ENCODE results near the gene CEP250.
"Not testable (repeated sequence)": the region's sequence is repeated elsewhere in the genome, so short reads cannot be mapped to it uniquely, and the experiment has no call there.

Gene CEP250

DNA sequence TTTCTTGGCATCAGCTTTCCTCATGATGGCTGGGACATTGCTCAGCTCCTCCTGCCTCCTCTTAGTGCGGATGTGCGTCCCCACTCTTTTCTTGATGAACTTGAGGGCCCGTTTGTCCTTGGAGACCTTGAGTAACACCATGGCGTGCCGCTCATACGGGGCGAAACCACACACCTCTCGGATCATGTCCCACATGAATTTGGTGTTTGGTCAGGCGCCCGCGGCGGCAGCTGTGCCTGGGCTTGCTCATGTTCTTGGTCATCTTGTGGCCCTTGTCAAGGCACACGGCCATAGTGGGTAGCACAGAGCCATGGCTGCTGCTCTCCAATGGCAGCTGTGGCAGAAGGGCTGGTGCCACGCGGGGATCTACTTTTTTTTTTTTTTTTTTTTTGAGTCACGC is 89.0 kb downstream of the CEP250 start:
- no peak overlapping the region for H3K27ac ChIP-seq (ENCODE audit: low read length)
- H3K4me1 ChIP-seq (ENCODE audit: control insufficient read depth, insufficient read depth, low read length): peaks cover 4% of the 10 kb centered on the region; the same call in 1 of the 2 replicates
- H3K27me3 ChIP-seq (ENCODE audit: control insufficient read depth, insufficient read depth, low read length): no peaks in the 10 kb centered on the region
- H3K36me3 ChIP-seq (ENCODE audit: control insufficient read depth, insufficient read depth, low read length): peaks cover 19% of the 10 kb centered on the region
- H3K9me3 ChIP-seq (ENCODE audit: control insufficient read depth, insufficient read depth, low read length): no peaks in the 10 kb centered on the region
- no CpG with 5 or more reads among the region's 16 CpGs for WGBS (ENCODE audit: insufficient coverage, insufficient read length)
- no peak for DNase-seq (ENCODE audit: low read depth, low spot score)
- no peak overlapping the region for H3K4me3 ChIP-seq (ENCODE audit: low read length)

DNA sequence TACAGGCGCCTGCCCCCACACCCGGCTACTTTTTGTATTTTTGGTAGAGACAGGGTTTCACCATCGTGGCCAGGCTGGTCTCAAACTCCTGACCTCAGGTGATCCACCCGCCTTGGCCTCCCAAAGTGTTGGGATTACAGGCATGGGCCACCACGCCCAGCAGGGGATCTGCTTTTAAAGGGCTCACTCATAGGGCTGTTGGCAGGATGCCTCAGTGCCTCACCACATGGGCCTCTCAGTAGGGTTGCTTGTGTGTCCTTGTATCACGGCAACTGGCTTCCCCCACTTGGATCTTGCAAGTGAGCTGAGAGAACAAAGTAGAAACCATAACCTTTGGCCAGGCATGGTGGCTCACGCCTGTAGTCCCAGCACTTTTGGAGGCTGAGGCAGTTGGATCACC is 89.5 kb downstream of the CEP250 start:
- peaks cover 21% of the 10 kb centered on the region for H3K36me3 ChIP-seq (ENCODE audit: control insufficient read depth, insufficient read depth, low read length)

DNA sequence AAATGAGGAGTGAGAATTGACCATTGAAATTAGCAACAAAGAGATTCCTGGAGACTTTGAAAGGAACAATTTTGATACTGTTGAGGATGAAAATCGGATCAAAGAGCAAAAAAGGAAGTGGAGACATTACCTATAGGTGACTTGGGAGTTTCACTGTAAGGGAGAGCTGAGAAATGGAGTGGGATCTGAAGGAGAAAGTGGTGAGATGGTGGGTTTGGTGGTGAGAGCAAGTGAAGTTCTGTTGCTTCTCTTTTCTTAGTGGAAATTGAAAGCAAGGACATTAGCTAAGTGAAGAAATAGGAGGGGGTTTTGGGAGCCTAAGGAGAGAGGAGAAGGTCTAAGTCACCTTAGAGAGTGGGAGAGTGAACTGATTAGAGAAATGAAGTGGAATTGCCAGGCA is 90.7 kb downstream of the CEP250 start:
- Histone ChIP-seq H3K9me3 (ENCODE audit: control insufficient read depth, insufficient read depth, low read length) (no peaks in the 10 kb centered on the region), H3K4me1 (ENCODE audit: control insufficient read depth, insufficient read depth, low read length) (peaks cover 4% of the 10 kb centered on the region; the same call in 1 of the 2 replicates), H3K27me3 (ENCODE audit: control insufficient read depth, insufficient read depth, low read length) (no peaks in the 10 kb centered on the region), H3K27ac (ENCODE audit: low read length) (no peak overlapping the region), H3K36me3 (ENCODE audit: control insufficient read depth, insufficient read depth, low read length) (peaks cover 21% of the 10 kb centered on the region), H3K4me3 (ENCODE audit: low read length) (no peak overlapping the region)
- no peak for DNase-seq (ENCODE audit: low read depth, low spot score)
- no CpG with 5 or more reads among the region's 1 CpG for WGBS (ENCODE audit: insufficient coverage, insufficient read length)

More for the DNA sequence above, 89.5 kb downstream of the CEP250 start:
- not testable (repeated sequence) for H3K4me1 ChIP-seq (ENCODE audit: control insufficient read depth, insufficient read depth, low read length); H3K27ac ChIP-seq (ENCODE audit: low read length); H3K27me3 ChIP-seq (ENCODE audit: control insufficient read depth, insufficient read depth, low read length); DNase-seq (ENCODE audit: low read depth, low spot score); H3K4me3 ChIP-seq (ENCODE audit: low read length); H3K9me3 ChIP-seq (ENCODE audit: control insufficient read depth, insufficient read depth, low read length)
- WGBS (ENCODE audit: insufficient coverage, insufficient read length): no CpG with 5 or more reads among the region's 7 CpGs

DNA sequence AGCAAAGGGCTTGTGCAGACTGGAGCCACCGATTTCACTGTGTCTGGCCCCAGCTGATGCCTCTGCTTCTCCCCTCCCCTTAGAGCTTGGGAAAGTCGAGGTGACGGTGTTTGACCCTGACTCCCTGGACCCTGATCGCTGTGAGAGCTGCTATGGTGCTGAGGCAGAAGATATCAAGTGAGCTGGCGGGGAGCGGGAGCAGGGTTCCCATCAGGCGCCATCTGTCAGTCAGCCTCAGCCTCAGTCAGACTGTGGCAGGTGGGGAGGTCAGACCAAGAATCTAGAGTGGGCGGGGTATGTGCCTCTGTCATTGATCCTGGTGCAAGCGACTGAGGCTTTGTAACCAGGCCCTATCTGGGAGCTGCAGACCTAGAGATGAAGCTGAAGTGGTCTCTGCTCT is 91.9 kb downstream of the CEP250 start:
- Histone ChIP-seq H3K4me3 (ENCODE audit: low read length) (no peak overlapping the region), H3K4me1 (ENCODE audit: control insufficient read depth, insufficient read depth, low read length) (peaks cover 4% of the 10 kb centered on the region; the same call in 1 of the 2 replicates), H3K36me3 (ENCODE audit: control insufficient read depth, insufficient read depth, low read length) (peaks cover 29% of the 10 kb centered on the region), H3K27me3 (ENCODE audit: control insufficient read depth, insufficient read depth, low read length) (no peaks in the 10 kb centered on the region; the same call in 1 of the 2 replicates), H3K27ac (ENCODE audit: low read length) (no peak overlapping the region), H3K9me3 (ENCODE audit: control insufficient read depth, insufficient read depth, low read length) (no peaks in the 10 kb centered on the region)
- no peak for DNase-seq (ENCODE audit: low read depth, low spot score)
- no CpG with 5 or more reads among the region's 9 CpGs for WGBS (ENCODE audit: insufficient coverage, insufficient read length)

DNA sequence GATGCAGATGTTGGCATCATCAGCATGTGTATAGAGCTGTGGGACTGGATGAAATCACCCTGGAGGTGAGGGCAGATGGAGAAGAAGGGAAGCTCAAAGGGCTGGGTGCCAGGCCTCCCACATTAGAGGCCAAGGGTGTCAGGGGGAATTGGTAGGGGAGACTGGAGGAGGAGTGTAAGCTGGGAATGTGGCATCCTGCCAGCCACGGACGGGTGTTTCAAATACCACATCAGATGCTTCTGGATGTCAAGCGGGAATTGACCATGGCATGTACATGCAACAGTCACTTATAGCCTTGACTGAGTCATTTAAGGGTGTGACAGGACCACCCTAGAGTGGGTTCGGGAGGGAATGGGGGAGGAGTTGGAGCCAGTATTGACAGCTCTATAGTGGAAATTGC is 96.1 kb downstream of the CEP250 start:
- no peak overlapping the region for H3K4me3 ChIP-seq (ENCODE audit: low read length)
- WGBS (ENCODE audit: insufficient coverage, insufficient read length): no CpG with 5 or more reads among the region's 4 CpGs
- H3K27me3 ChIP-seq (ENCODE audit: control insufficient read depth, insufficient read depth, low read length): no peaks in the 10 kb centered on the region; the same call in 1 of the 2 replicates
- no peak for DNase-seq (ENCODE audit: low read depth, low spot score)
- no peaks in the 10 kb centered on the region for H3K9me3 ChIP-seq (ENCODE audit: control insufficient read depth, insufficient read depth, low read length)
- peaks cover 36% of the 10 kb centered on the region for H3K36me3 ChIP-seq (ENCODE audit: control insufficient read depth, insufficient read depth, low read length)
- H3K4me1 ChIP-seq (ENCODE audit: control insufficient read depth, insufficient read depth, low read length): no peaks in the 10 kb centered on the region
- H3K27ac ChIP-seq (ENCODE audit: low read length): no peak overlapping the region

DNA sequence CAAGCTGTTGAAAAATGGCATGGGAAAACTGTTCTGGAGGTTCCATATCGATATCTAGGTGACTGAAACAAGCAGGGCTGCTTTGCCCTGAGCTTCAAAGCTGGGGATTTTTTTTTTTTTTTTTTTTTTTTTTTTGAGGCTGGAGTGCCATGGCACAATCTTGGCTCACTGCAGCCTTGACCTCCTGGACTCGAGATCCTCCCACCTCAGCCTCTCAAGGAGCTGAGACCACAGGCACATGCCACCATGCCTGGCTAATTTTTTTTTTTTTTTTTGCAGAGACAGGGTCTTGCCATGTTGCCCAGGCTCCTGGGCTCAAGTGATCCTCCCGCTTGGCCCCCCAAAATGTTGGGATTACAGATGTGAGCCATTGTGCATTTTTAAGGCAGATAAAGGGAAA is 97.5 kb downstream of the CEP250 start:
- Histone ChIP-seq H3K36me3 (ENCODE audit: control insufficient read depth, insufficient read depth, low read length) (peaks cover 36% of the 10 kb centered on the region), H3K4me1 (ENCODE audit: control insufficient read depth, insufficient read depth, low read length) (no peaks in the 10 kb centered on the region), H3K9me3 (ENCODE audit: control insufficient read depth, insufficient read depth, low read length) (no peaks in the 10 kb centered on the region), H3K27me3 (ENCODE audit: control insufficient read depth, insufficient read depth, low read length) (no peaks in the 10 kb centered on the region; the same call in 1 of the 2 replicates), H3K27ac (ENCODE audit: low read length) (no peak overlapping the region), H3K4me3 (ENCODE audit: low read length) (no peak overlapping the region)
- no peak for DNase-seq (ENCODE audit: low read depth, low spot score)
- no CpG with 5 or more reads among the region's 3 CpGs for WGBS (ENCODE audit: insufficient coverage, insufficient read length)

DNA sequence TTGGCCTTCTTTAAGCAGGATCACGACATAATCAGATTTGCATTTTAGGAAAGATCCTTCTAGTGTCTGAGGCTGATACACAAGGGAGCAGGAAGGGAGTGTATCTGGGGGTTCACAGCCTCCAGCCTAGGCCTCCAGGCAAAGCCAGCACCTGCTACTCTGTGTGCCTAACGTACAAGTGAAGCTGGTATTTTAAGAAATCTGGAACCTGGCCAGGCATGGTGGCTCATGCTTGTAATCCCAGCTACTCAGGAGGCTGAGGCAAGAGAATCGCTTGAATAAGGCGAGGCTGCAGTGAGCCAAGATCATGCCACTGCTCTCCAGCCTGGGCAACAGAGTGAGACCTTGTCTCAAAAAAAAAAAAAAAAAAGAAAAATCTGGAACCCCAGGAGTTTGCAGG is 100.1 kb downstream of the CEP250 start:
- WGBS (ENCODE audit: insufficient coverage, insufficient read length): no CpG with 5 or more reads among the region's 4 CpGs
- H3K4me3 ChIP-seq (ENCODE audit: low read length); DNase-seq (ENCODE audit: low read depth, low spot score); H3K4me1 ChIP-seq (ENCODE audit: control insufficient read depth, insufficient read depth, low read length); H3K9me3 ChIP-seq (ENCODE audit: control insufficient read depth, insufficient read depth, low read length); H3K27ac ChIP-seq (ENCODE audit: low read length); H3K27me3 ChIP-seq (ENCODE audit: control insufficient read depth, insufficient read depth, low read length): not testable (repeated sequence)
- H3K36me3 ChIP-seq (ENCODE audit: control insufficient read depth, insufficient read depth, low read length): peaks cover 23% of the 10 kb centered on the region

DNA sequence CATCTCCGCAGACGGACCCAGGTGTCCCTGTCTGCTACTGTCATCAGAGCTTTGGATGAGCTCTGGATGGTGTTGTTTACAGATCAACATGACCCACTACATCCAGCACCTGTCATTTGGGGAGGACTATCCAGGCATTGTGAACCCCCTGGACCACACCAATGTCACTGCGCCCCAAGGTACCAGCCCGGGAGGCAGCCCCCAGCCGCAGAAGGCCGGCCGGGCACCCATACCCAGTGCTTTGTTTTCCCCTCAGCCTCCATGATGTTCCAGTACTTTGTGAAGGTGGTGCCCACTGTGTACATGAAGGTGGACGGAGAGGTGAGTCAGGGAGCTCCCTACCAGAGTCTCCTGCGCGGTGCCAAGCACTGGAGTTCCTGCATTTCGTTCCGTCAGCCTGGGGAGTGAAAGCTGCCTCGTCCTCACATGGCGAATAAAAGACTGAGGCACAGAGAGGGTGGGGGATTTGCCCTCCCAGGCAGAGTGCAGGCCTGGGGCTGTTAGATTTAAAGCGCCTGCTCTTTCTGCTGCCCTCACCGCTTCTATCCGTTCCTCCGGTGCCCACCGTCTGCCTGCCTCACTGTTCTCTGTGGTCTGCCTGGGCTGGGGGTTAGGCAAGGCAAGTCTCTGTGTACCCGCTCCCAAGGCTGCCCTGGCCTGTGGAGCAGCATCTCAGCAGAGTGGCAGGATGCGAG is 100.7 kb downstream of the CEP250 start:
- Histone ChIP-seq H3K36me3 (ENCODE audit: control insufficient read depth, insufficient read depth, low read length) (peaks cover 23% of the 10 kb centered on the region), H3K27ac (ENCODE audit: low read length) (no peak overlapping the region), H3K9me3 (ENCODE audit: control insufficient read depth, insufficient read depth, low read length) (no peaks in the 10 kb centered on the region), H3K4me1 (ENCODE audit: control insufficient read depth, insufficient read depth, low read length) (0 out of 2 replicates have a peak, but pooled peaks cover 2% of the 10 kb centered on the region), H3K4me3 (ENCODE audit: low read length) (no peak overlapping the region), H3K27me3 (ENCODE audit: control insufficient read depth, insufficient read depth, low read length) (no peaks in the 10 kb centered on the region; the same call in 1 of the 2 replicates)
- DNase-seq (ENCODE audit: low read depth, low spot score): no peak
- WGBS (ENCODE audit: insufficient coverage, insufficient read length): no CpG with 5 or more reads among the region's 21 CpGs

DNA sequence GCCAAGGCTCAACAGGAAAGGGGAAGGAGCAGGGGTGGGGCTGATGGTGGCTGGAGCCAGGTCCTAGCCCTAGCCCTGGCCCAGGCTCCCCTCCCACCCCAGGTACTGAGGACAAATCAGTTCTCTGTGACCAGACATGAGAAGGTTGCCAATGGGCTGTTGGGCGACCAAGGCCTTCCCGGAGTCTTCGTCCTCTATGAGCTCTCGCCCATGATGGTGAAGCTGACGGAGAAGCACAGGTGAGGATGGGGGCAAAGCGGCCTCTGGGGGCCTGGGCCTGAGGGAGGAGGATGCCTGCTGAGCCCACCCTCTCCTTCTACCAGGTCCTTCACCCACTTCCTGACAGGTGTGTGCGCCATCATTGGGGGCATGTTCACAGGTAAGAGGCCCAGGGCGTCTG is 101.5 kb downstream of the CEP250 start:
- no peaks in the 10 kb centered on the region for H3K9me3 ChIP-seq (ENCODE audit: control insufficient read depth, insufficient read depth, low read length)
- DNase-seq (ENCODE audit: low read depth, low spot score): no peak
- 0 out of 2 replicates have a peak, but pooled peaks cover 2% of the 10 kb centered on the region for H3K4me1 ChIP-seq (ENCODE audit: control insufficient read depth, insufficient read depth, low read length)
- H3K36me3 ChIP-seq (ENCODE audit: control insufficient read depth, insufficient read depth, low read length): peaks cover 17% of the 10 kb centered on the region
- H3K27me3 ChIP-seq (ENCODE audit: control insufficient read depth, insufficient read depth, low read length): no peaks in the 10 kb centered on the region
- H3K27ac ChIP-seq (ENCODE audit: low read length): no peak overlapping the region
- no CpG with 5 or more reads among the region's 8 CpGs for WGBS (ENCODE audit: insufficient coverage, insufficient read length)
- H3K4me3 ChIP-seq (ENCODE audit: low read length): no peak overlapping the region

DNA sequence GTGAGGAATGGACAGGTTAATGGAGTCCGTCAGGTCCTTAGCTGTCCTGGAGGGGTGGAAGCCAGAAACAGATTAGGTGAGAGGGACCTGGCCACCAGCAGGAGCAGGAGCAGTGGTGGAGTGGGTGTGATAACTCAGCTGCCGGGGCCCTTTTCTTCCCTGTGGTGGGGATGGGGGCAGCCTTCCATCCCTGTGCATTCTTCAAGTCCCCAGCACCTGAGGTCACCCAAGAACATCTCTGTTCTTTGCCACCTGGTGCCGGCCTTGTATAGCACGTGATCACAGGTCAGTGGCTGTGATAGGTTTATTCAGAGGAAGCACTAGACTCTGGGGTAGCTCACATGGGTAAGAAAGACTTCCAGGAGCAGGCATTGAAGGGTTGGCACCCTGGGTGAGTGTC is 103.1 kb downstream of the CEP250 start:
- no peaks in the 10 kb centered on the region for H3K9me3 ChIP-seq (ENCODE audit: control insufficient read depth, insufficient read depth, low read length)
- no CpG with 5 or more reads among the region's 4 CpGs for WGBS (ENCODE audit: insufficient coverage, insufficient read length)
- H3K27ac ChIP-seq (ENCODE audit: low read length): no peak overlapping the region
- H3K4me3 ChIP-seq (ENCODE audit: low read length): no peak overlapping the region
- H3K36me3 ChIP-seq (ENCODE audit: control insufficient read depth, insufficient read depth, low read length): peaks cover 14% of the 10 kb centered on the region
- DNase-seq (ENCODE audit: low read depth, low spot score): no peak
- no peaks in the 10 kb centered on the region for H3K27me3 ChIP-seq (ENCODE audit: control insufficient read depth, insufficient read depth, low read length)
- H3K4me1 ChIP-seq (ENCODE audit: control insufficient read depth, insufficient read depth, low read length): 0 out of 2 replicates have a peak, but pooled peaks cover 2% of the 10 kb centered on the region
